Right lung (tissue), 5 donors: ENCODE measurements around the gene ACTR6. TPM values are rescaled to one million over a fixed set of nuclear protein-coding genes. Genes with fewer than 3 reads are reported as not detected.

ENCODE experiments used
- DNase-seq, 2 donors: peaks; one replicate each; pipeline ENCODE4 v3.0.0-alpha.2; 2013
- polyA plus RNA-seq, 5 donors: library from polyadenylated mRNA; unstranded; fragments of 120-200 nt; gene quantifications; one replicate each; pipeline versions ENCODE4 v1.2.1 to v1.2.3, GENCODE V29; 2013; ENCODE audit warnings: inconsistent platforms in 1 of 5, low replicate concordance in 1 of 5; ENCODE audit not compliant: insufficient read length in 5 of 5, insufficient read depth in 1 of 5

ACTR6 gene
- polyA plus RNA-seq, 5 donors, result 29.9 to 41.6 (median 39.1) TPM

DNA sequence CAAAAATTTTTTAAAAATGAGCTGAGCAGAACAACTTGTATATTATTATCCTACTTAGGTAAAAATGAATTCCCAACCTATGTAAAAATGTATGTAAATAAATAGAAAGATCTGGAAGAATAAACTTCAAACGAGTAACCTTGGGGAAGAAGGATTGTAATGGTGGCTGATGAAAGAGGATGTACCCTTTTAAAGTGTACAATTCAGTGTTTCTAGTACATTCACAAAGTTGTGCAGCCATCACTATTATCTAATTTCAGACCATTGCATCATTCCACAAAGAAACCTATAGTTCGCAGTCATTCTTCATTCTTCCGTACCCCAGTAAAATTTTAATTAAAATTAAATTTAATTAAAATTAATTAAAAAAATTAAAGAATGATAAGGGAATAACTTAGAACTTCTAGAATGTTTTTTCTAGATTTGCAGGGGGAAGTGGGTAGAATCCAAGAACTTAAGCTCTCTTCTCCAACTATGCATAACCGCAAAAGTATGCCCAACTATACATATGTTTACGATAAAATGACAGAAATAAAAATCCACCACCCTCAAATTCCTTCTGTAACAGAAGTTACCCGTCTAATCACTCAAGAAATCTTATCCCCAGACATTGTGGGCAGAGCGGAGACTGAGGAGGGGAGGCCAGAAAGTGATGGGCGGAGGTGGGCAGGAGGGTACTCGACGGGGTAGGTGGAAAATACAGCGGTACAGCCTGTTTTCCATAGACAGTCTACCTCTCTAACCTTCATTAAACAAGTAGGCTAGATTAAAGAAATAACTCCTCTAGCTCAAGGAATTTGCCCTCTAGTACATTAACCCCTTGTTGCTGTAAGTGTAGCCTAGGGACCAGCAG, 65.3 kb downstream of the ACTR6 start:
- DNase-seq, result no peak

DNA sequence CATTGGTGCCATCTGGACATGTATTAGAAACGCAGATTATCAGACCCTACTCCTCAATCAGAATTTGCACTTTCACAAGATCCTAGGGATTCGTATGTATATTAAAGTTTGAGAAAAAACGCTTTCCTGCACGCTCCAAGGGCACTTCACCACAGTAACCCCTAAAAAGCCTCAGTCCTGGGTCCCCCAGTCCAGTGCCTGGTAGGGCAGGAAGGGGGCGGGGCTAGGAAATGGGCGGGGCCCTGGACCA, 65.9 kb downstream of the ACTR6 start:
- DNase-seq, result no peak

DNA sequence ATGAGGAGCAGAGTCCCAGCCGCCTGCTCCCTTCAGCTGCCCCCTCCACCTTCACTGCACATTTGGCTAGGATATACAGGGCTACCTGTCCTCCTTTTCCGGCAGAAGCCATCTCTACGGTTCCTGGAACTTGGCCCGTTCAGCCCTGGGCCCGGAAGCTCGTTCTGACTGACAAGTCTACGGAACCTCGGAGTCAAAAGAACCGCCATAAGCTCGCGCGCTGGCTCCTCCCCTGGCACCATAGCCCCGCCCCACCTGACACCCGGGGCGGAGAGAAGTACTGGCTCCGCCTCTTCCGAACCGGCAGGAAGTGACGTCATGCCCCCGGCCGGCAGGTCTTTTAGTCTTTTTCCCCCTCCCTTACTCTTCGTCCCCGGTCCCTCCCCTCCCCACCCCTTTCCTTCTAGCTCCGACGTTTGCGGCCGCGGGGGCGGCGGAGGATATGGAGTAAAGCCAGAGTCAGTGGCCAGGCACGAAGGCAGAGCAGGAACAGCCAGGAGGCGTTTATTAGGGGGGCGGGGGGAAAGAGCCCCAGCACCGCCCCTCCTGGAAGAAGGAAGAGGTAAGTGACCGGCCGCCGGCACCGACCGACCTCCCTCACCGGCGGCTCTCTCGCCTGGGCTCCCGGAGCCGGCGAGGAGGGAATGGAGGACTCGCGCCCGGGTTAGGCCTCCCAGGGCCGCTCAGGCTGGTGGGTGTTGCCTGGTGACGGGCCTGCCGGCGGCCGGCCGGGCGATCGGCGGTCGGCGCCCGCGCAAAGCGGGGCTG, 66.4 kb downstream of the ACTR6 start, which contains the start of the genes DEPDC4 and SCYL2:
Gene DEPDC4 (minus strand): TSS at position 245 of the 768 bp plus-strand sequence. CDS start 3 bp downstream, at position 242.
Gene SCYL2 (plus strand): TSS at position 343 of the 768 bp plus-strand sequence. CDS start 15,794 bp downstream, outside the sequence.
- DNase-seq, result peak; percentile 96

DNA sequence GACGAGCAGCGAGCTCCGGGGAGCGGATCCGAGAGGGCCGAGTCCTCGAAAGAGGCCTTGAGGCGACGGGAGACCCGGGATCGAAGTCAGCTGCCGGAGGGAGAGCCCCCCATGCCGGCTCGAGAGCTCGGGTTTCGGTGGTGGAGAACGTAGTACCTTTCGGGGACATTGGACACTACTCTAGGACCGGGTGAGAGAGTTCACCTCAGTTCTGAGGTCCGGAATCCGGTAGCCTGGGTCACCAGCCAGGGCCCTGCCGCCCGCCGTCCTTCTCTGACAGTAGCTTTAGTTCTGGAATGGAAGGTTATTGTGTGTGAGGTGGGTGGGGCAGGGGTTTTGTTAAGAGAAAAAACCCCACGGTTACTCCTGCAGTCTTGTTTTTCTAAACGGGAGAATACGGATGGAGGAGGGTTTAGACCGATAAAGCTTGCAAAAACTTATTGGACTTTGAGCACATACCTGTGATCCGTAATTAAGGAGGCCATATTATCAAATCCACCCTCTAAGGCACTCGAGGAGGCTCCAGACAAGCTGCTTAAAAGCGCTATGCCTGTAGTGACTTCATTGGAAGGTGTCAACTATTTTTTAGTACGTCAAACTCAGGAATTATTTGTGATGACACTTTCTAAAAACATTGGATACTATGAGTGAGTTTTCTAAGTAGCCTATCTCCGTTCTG, 67.1 kb downstream of the ACTR6 start:
- peak; percentile 7 to 44 for DNase-seq

DNA sequence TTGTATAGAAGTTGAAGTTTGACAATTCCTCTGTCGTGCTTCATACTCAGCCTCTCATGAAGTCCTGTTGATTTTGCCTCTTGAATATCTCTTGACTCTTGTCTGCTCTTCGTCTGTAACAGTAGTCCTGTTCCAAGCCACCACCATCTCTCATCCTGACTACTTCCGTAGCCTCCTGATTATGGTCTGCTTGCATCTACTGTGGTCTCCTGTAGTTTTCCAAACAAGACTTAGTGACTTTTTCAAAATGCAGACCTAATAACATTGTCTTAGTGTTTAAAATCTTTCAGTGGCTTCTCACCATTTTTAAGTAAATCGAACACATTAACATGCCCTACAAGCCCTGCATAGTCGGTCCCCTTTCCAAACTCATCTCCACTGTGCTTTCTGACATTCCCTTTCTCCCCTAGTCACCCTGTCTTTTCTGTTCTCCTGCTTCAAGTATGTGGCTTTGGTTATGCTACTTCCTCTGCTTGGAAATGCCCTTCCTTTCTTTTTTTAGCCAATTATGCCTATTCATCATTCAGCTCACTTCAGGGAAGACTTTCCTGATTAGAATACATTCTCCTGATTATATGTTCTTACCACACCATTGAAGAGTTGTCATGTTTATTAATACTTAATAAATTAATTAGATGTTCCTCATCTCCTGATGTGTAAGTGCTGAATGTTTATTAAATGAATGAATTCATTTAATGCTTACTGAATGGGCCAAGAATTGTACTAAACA, 68.4 kb downstream of the ACTR6 start:
- no peak for DNase-seq

DNA sequence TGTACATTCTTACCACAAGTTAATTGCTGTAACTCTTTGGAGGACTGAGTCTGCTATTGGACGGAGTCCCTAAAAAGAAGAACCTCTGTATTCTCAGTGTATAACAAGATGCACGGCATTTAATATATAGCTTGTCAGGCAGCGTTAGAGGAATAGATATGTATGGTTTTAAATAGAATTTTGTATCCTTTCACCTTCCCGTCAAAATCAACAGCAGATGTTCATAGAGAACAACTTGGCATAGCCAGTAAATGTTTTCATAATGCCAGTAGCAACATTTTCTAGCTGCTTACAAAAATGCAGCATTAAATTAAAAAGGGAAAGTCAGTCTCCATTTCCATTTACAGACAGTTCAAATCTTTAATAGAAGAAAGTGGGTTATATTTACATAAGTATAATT, 73.2 kb downstream of the ACTR6 start:
- DNase-seq, result no peak

Other genes starting within 250 kb of the ACTR6 start
- 10 to 100 TPM in 4 of 5 donors, 1 to 10 TPM in 1; 9.3 to 23.7 (median 13.6) TPM for gene ANKS1B, start 215.9 kb upstream of the ACTR6 start, polyA plus RNA-seq
- 10 to 100 TPM; 16.5 to 27.8 (median 22.7) TPM for gene BLTP3B, start 57.9 kb upstream of the ACTR6 start, polyA plus RNA-seq
- gene DEPDC4, start 66.3 kb downstream of the ACTR6 start, polyA plus RNA-seq, result 10 to 100 TPM in 1 of 5 donors, 1 to 10 TPM in 4; 4.2 to 10.6 (median 8.6) TPM
- gene SCYL2, start 66.4 kb downstream of the ACTR6 start, polyA plus RNA-seq, result 10 to 100 TPM; 45.6 to 76.9 (median 62.4) TPM
- 1 to 10 TPM; 2.0 to 4.6 (median 3.2) TPM for gene SLC17A8, start 156.3 kb downstream of the ACTR6 start, polyA plus RNA-seq